ENCODE results near the gene GTF2F1. TPM values are rescaled to one million over a fixed set of nuclear protein-coding genes. Genes with fewer than 3 reads are reported as not detected.

GTF2F1 gene
- total and polyA plus RNA-seq, 10 of the 15 experiments (the other 5 are each of a cell fraction or from before 2014, with no cell fraction given): 4.5 to 61.7 (median 48.5) TPM

- over 99% methylated on average over 19 of the region's 19 CpGs for WGBS (ENCODE audit: insufficient coverage, insufficient replicate concordance, low lambda C conversion rate, missing lambda C conversion rate)
- no peaks in the 10 kb centered on the region for H4K20me1 ChIP-seq (ENCODE audit: control insufficient read depth, insufficient read depth)
- no peak overlapping the region for H3K27ac ChIP-seq (ENCODE audit: control insufficient read depth, insufficient read depth)
- peaks cover 13% of the 10 kb centered on the region for H3K79me2 ChIP-seq (ENCODE audit: control insufficient read depth, insufficient read depth, low read length)
- ChIA-PET RAD21 (ENCODE audit: unreplicated experiment) (no interaction called here), POLR2A (no interaction called here), CTCF (no interaction called here), SMC1A (ENCODE audit: uncharacterized antibody, unreplicated experiment) (no interaction called here)
- in situ Hi-C loops (cut with MboI) (no loop called here), intact Hi-C loops (cut with micrococcal nuclease; ENCODE audit: unreplicated experiment) (no loop called here)
- BruUV-seq (replicated peaks): no TSS peak
- no peak for DNase-seq (ENCODE audit: low read depth, low spot score)
- ATAC-seq: no peak
- H3K4me1 ChIP-seq (ENCODE audit: control insufficient read depth, insufficient read depth, low read length): peaks cover 7% of the 10 kb centered on the region
- H3K27me3 ChIP-seq (replicated peaks in 1 of 2; ENCODE audit: control insufficient read depth in 2 of 2, insufficient read depth in 2 of 2, low read length in 1 of 2): no peaks in the 10 kb centered on the region
- no peaks in the 10 kb centered on the region for H3K9me3 ChIP-seq (replicated peaks; ENCODE audit: control insufficient read depth, insufficient read depth, low read length)
- H3K36me3 ChIP-seq (ENCODE audit: control insufficient read depth in 2 of 2, insufficient read depth in 2 of 2, low read length in 1 of 2): peaks cover 24 to 33% of the 10 kb centered on the region in 2 experiments; a peak in 3 of 4 replicates
- no peak overlapping the region for H3K9ac ChIP-seq (ENCODE audit: control insufficient read depth, insufficient read depth, low read length)
- H2AFZ ChIP-seq (ENCODE audit: control insufficient read depth, low read depth, low read length): no peak overlapping the region
- no peak overlapping the region for H3K4me2 ChIP-seq (ENCODE audit: control insufficient read depth, insufficient read depth)
- H3K4me3 ChIP-seq: no peak overlapping the region
- FAIRE-seq: no peak
- TF ChIP-seq GABPA (IDR thresholded peaks at IDR 0.05; ENCODE audit: low read depth) (no peak), HDGF (IDR thresholded peaks at IDR 0.05) (no peak), CBX5 (IDR thresholded peaks at IDR 0.05; ENCODE audit: low read depth) (no peak), USF2 (IDR thresholded peaks at IDR 0.05; ENCODE audit: borderline replicate concordance, low read depth, low read length) (no peak), SKIL (IDR thresholded peaks at IDR 0.05; ENCODE audit: low read depth, poor library complexity, severe bottlenecking) (no peak), ZNF217 (IDR thresholded peaks at IDR 0.05) (no peak), POLR2AphosphoS5 (IDR thresholded peaks at IDR 0.05; ENCODE audit: low read length) (no peak), NR2F1 (conservative IDR thresholded peaks at IDR 0.05) (no peak), SIX5 (IDR thresholded peaks at IDR 0.05; ENCODE audit: low read depth, low read length, severe bottlenecking) (no peak), ZBED1 (IDR thresholded peaks at IDR 0.05; ENCODE audit: borderline replicate concordance) (no peak), ZNF274 (IDR thresholded peaks at IDR 0.05; ENCODE audit: insufficient read depth, insufficient read length) (no peak), ZNF622 (IDR thresholded peaks at IDR 0.05) (no peak)
- TF ChIP-seq, protein P1, sequence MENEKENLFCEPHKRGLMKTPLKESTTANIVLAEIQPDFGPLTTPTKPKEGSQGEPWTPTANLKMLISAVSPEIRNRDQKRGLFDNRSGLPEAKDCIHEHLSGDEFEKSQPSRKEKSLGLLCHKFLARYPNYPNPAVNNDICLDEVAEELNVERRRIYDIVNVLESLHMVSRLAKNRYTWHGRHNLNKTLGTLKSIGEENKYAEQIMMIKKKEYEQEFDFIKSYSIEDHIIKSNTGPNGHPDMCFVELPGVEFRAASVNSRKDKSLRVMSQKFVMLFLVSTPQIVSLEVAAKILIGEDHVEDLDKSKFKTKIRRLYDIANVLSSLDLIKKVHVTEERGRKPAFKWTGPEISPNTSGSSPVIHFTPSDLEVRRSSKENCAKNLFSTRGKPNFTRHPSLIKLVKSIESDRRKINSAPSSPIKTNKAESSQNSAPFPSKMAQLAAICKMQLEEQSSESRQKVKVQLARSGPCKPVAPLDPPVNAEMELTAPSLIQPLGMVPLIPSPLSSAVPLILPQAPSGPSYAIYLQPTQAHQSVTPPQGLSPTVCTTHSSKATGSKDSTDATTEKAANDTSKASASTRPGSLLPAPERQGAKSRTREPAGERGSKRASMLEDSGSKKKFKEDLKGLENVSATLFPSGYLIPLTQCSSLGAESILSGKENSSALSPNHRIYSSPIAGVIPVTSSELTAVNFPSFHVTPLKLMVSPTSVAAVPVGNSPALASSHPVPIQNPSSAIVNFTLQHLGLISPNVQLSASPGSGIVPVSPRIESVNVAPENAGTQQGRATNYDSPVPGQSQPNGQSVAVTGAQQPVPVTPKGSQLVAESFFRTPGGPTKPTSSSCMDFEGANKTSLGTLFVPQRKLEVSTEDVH (IDR thresholded peaks at IDR 0.05; ENCODE audit: low read depth, partially characterized antibody): no peak
- TF ChIP-seq, protein P2, sequence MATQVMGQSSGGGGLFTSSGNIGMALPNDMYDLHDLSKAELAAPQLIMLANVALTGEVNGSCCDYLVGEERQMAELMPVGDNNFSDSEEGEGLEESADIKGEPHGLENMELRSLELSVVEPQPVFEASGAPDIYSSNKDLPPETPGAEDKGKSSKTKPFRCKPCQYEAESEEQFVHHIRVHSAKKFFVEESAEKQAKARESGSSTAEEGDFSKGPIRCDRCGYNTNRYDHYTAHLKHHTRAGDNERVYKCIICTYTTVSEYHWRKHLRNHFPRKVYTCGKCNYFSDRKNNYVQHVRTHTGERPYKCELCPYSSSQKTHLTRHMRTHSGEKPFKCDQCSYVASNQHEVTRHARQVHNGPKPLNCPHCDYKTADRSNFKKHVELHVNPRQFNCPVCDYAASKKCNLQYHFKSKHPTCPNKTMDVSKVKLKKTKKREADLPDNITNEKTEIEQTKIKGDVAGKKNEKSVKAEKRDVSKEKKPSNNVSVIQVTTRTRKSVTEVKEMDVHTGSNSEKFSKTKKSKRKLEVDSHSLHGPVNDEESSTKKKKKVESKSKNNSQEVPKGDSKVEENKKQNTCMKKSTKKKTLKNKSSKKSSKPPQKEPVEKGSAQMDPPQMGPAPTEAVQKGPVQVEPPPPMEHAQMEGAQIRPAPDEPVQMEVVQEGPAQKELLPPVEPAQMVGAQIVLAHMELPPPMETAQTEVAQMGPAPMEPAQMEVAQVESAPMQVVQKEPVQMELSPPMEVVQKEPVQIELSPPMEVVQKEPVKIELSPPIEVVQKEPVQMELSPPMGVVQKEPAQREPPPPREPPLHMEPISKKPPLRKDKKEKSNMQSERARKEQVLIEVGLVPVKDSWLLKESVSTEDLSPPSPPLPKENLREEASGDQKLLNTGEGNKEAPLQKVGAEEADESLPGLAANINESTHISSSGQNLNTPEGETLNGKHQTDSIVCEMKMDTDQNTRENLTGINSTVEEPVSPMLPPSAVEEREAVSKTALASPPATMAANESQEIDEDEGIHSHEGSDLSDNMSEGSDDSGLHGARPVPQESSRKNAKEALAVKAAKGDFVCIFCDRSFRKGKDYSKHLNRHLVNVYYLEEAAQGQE (IDR thresholded peaks at IDR 0.05; ENCODE audit: low read depth, low read length): no peak
Observed at GRCh38 chr19:6387372-6387771, 5.6 kb downstream of the GTF2F1 start.
